Tibial nerve (tissue), 4 donors: Measurements from ENCODE around the gene DDX21. TPM values are rescaled to one million over a fixed set of nuclear protein-coding genes. Genes with fewer than 3 reads are reported as not detected.

ENCODE experiments used
- DNase-seq, 2 donors: peaks; one replicate each; pipeline ENCODE4 v3.0.0-alpha.2; 2019; ENCODE audit warnings: low spot score in 2 of 2
- H3K27ac ChIP-seq, 4 donors: fragments of 200-600 bp; sonication (generic) in 3 of 4; one replicate each; pipeline ENCODE4 v1.5.1; 2017 to 2019; ENCODE audit warnings: mild to moderate bottlenecking in 1 of 4
- H3K27me3 ChIP-seq, 2 donors: fragments of 200-600 bp; sonication (generic) in 1 of 2; one replicate each; pipeline versions ENCODE4 v1.5.1 to v1.6.0; 2017 to 2019
- H3K36me3 ChIP-seq, 3 donors: fragments of 200-600 bp; sonication (generic); one replicate each; pipeline ENCODE4 v1.5.1; 2018 to 2019
- H3K4me1 ChIP-seq, 4 donors: fragments of 200-600 bp; sonication (generic) in 3 of 4; one replicate each; pipeline ENCODE4 v1.5.1; 2017 to 2019
- H3K4me3 ChIP-seq, 4 donors: fragments of 200-600 bp; sonication (generic) in 3 of 4; one replicate each; pipeline ENCODE4 v1.5.1; 2017 to 2019; ENCODE audit warnings: mild to moderate bottlenecking in 1 of 4, moderate library complexity in 1 of 4
- H3K9me3 ChIP-seq, 4 donors: fragments of 200-600 bp; sonication (generic) in 3 of 4; one replicate each; pipeline ENCODE4 v1.5.1; 2017 to 2019
- EP300 ChIP-seq, 2 donors: sonication (generic); formaldehyde crosslinking; IDR thresholded peaks; one replicate each; pipeline ENCODE4 v1.6.1; 2017; ENCODE audit warnings: antibody characterized with exemption in 2 of 2, mild to moderate bottlenecking in 1 of 2
- POLR2A ChIP-seq, 2 donors: fragments of 450-650 bp; IDR thresholded peaks; one replicate each; pipeline ENCODE4 v1.6.1; 2017; ENCODE audit warnings: antibody characterized with exemption in 2 of 2, mild to moderate bottlenecking in 2 of 2, moderate library complexity in 2 of 2
- WGBS, 2 donors: methylation state at CpG; one replicate each; pipeline ENCODE4 v1.1.5; 2018; 5-methylcytosine and 5-hydroxymethylcytosine counted together
- total RNA-seq, 4 donors: library from RNA; depleted of rRNA; stranded (reverse); fragments of >200 nt; gene quantifications; one replicate each; pipeline ENCODE4 v1.1.0, GENCODE V29; 2016
- TF ChIP-seq, protein P1 (sequence below), 5 experiments: fragments of 200-600 bp in 3 of 5; fragments of 450-650 bp in 2 of 5; sonication (generic) in 3 of 5; IDR thresholded peaks; one replicate each; pipeline ENCODE4 v1.5.1; 2016 to 2019; ENCODE audit warnings: antibody characterized with exemption in 5 of 5, mild to moderate bottlenecking in 3 of 5, moderate library complexity in 2 of 5

Gene DDX21
- total RNA-seq, 4 donors from 2014 or later = 39.3 to 49.5 (median 41.1) TPM

DNA sequence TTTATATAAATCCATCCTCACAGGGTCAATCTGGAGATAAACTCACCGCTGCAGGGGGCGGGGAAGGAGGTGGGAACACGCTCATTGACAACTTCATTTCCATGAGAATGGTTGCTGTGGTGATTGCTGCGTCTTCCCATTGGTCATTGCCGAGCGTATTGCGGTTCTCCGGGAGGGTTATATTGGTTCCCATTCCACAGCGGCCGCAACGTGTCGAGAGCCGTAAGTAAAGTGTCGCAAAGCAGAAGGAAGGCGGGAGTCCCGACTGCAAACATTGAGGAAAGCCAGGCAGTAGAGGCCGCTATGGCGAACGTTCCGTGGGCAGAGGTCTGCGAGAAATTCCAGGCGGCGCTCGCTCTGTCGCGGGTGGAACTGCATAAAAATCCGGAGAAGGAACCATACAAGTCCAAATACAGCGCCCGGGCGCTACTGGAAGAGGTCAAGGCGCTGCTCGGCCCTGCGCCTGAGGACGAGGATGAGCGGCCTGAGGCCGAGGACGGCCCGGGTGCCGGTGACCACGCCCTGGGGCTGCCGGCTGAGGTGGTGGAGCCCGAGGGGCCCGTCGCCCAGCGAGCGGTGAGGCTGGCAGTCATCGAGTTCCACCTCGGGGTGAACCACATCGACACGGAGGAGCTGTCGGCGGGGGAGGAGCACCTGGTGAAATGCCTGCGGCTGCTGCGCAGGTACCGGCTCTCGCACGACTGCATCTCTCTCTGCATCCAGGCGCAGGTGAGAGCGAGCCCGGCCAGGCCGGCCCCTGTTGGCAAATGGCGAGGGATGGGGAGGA, 32.8 kb downstream of the DDX21 start, which contains the start of gene KIFBP:
Gene KIFBP (plus strand): TSS at position 274 of the 787 bp plus-strand sequence. CDS start 30 bp downstream, at position 304.
- TF ChIP-seq POLR2A (IDR thresholded peaks at IDR 0.05) (peak; percentile 75 to 81), EP300 (IDR thresholded peaks at IDR 0.05) (peak; percentile 78 to 98)
- TF ChIP-seq, protein P1, sequence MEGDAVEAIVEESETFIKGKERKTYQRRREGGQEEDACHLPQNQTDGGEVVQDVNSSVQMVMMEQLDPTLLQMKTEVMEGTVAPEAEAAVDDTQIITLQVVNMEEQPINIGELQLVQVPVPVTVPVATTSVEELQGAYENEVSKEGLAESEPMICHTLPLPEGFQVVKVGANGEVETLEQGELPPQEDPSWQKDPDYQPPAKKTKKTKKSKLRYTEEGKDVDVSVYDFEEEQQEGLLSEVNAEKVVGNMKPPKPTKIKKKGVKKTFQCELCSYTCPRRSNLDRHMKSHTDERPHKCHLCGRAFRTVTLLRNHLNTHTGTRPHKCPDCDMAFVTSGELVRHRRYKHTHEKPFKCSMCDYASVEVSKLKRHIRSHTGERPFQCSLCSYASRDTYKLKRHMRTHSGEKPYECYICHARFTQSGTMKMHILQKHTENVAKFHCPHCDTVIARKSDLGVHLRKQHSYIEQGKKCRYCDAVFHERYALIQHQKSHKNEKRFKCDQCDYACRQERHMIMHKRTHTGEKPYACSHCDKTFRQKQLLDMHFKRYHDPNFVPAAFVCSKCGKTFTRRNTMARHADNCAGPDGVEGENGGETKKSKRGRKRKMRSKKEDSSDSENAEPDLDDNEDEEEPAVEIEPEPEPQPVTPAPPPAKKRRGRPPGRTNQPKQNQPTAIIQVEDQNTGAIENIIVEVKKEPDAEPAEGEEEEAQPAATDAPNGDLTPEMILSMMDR (IDR thresholded peaks at IDR 0.05) = peak; percentile 25 to 74 (median 58)
- Histone ChIP-seq H3K27me3 (no peaks in the 10 kb centered on the region), H3K27ac (peak within 1 kb of the TSS; percentile 69 to 93 (median 90)), H3K36me3 (peaks cover 0 to 16% (median 0%) of the 10 kb centered on the region in 3 donors), H3K4me1 (peaks cover 0 to 53% (median 33%) of the 10 kb centered on the region in 4 donors), H3K9me3 (no peaks in the 10 kb centered on the region), H3K4me3 (peak within 1 kb of the TSS; percentile 88 to 99 (median 97))
- WGBS, 2 donors = 0 to 1% methylated on average over 38 to 56 of the region's 62 CpGs
- DNase-seq = peak; percentile 89 to 95

GRCh38 chr10:68989317-68989990, 33.5 kb downstream of the DDX21 start:
- peaks cover 0 to 59% (median 40%) of the 10 kb centered on the region in 4 donors for H3K4me1 ChIP-seq
- no peaks in the 10 kb centered on the region for H3K27me3 ChIP-seq
- peak overlapping the region; percentile 88 to 99 (median 97) for H3K4me3 ChIP-seq
- 15 to 16% methylated on average over 22 of the region's 22 CpGs for WGBS, 2 donors
- peak overlapping the region; percentile 69 to 93 (median 90) for H3K27ac ChIP-seq
- TF ChIP-seq, protein P1 (IDR thresholded peaks at IDR 0.05) = no peak
- TF ChIP-seq EP300 (IDR thresholded peaks at IDR 0.05) (no peak), POLR2A (IDR thresholded peaks at IDR 0.05) (no peak)
- no peak for DNase-seq
- H3K9me3 ChIP-seq = no peaks in the 10 kb centered on the region
- H3K36me3 ChIP-seq = peaks cover 0 to 11% (median 0%) of the 10 kb centered on the region in 3 donors

- no peak overlapping the region for H3K4me3 ChIP-seq
- peaks cover 0 to 64% (median 38%) of the 10 kb centered on the region in 4 donors for H3K4me1 ChIP-seq
- WGBS, 2 donors = 12% methylated on average over 2 of the region's 2 CpGs
- no peaks in the 10 kb centered on the region for H3K9me3 ChIP-seq
- no peaks in the 10 kb centered on the region for H3K27me3 ChIP-seq
- TF ChIP-seq POLR2A (IDR thresholded peaks at IDR 0.05) (no peak), EP300 (IDR thresholded peaks at IDR 0.05) (peak in 1 of 2 donors; percentile 72)
- TF ChIP-seq, protein P1 (IDR thresholded peaks at IDR 0.05) = no peak
- DNase-seq = peak in 1 of 2 donors; percentile 54
- H3K27ac ChIP-seq = peak overlapping the region; percentile 31 to 86 (median 66)
- H3K36me3 ChIP-seq = no peaks in the 10 kb centered on the region
Observed at GRCh38 chr10:68992636-68993440, 36.9 kb downstream of the DDX21 start.

GRCh38 chr10:68997211-68997610, 41.2 kb downstream of the DDX21 start:
- Histone ChIP-seq H3K27ac (peak overlapping the region in 1 of 4 donors; percentile 15), H3K4me3 (no peak overlapping the region), H3K4me1 (peaks cover 0 to 29% (median 21%) of the 10 kb centered on the region in 4 donors), H3K27me3 (no peaks in the 10 kb centered on the region), H3K36me3 (peaks cover 0 to 25% (median 0%) of the 10 kb centered on the region in 3 donors), H3K9me3 (no peaks in the 10 kb centered on the region)
- 77 to 80% methylated on average over 3 of the region's 3 CpGs for WGBS, 2 donors
- no peak for DNase-seq
- TF ChIP-seq EP300 (IDR thresholded peaks at IDR 0.05) (no peak), POLR2A (IDR thresholded peaks at IDR 0.05) (no peak)
- TF ChIP-seq, protein P1 (IDR thresholded peaks at IDR 0.05) = no peak
